HPDE6-E6E7 (cell line): ENCODE results near the gene OTOP1.
"Not testable (repeated sequence)": the region's sequence is repeated elsewhere in the genome, so short reads cannot be mapped to it uniquely, and the experiment has no call there.

Source experiments
- DNase-seq: peaks from one replicate; pipeline ENCODE4 v3.0.0; 2011; ENCODE audit warnings: missing footprints; ENCODE audit errors: extremely low spot score

OTOP1 gene

DNA sequence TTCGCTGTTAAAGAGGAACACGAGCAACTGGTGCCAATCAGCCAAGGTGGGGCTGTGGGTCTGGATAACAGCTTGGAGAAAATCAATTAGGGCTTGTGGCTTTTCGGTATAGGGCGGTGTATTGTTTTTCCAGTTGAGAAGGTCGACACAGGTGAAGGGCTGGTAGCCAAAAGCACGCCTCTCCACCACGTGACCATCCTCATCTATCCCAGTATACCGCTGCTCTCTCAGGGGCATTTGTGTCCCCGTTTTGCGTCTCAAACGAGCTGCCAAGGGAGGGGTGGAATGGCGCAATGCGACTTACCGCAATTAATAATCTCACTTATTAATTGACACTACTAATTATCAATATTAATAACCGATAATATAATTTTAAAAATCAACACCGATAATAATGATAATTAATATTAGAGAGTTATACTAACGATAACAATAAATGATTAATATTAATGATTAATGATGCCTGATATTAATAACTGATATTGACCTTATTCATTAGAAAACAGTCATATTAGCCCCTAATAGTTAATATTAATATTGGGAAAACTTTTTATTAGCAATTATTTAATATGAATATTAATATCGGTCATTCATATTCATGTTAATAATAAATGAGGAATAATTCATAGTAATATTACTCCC is 62.1 kb downstream of the OTOP1 start:
- DNase-seq = not testable (repeated sequence)

DNA sequence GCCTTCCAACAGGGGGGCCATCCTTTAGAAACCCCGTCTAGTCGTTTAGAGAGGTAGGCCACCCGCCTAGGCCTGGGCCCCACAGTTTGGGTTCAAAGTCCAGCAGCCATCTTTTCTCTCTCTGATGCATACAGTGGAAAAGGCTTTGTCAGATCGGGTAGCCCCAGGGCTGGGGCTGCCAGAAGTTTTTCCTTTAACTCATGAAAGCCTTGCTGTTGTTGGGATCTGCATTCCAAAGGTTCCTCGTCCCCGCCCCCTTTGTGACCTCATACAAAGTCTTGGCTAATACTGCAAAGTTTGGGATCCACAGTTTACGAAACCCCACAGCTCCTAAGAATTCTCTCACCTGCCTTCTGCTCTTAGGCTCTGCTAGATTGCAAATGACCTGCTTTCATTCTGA is 64.5 kb downstream of the OTOP1 start:
- DNase-seq = not testable (repeated sequence)

DNA sequence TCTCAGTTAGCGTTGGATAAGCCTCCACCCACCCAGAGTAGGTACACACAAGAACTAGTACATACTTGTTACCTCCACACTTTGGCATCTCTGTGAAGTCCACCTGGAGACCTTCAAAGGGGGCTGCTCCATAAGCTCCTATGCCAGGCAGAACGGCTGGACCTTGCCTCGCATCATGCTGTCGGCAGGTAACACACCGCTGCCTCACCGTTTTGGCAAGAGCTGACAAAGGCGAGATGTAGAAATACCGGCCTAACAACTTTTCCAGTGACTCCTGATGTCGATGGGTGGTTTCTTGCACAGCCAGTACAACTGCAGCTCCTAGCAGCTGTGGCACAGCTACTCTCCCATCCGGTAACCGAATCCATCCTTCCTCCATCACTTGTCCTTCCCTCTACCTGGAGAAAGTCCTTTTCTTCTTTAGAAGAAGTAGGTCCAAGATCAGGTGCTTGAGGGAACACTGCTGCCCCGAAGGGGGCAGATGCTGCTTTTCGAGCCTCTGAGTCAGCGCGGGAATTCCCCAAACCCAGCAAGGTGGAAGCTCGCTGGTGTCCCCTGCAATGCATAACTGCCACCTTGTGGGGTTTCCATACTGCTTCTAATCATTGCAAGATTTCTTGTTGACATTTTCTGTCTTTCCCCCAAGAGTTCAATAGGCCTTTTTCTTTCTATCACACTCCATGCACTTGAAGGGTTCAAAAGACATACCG is 65.6 kb downstream of the OTOP1 start:
- not testable (repeated sequence) for DNase-seq

GRCh38 chr4:4145622-4146021 is 81.1 kb downstream of the OTOP1 start:
- not testable (repeated sequence) for DNase-seq

DNA sequence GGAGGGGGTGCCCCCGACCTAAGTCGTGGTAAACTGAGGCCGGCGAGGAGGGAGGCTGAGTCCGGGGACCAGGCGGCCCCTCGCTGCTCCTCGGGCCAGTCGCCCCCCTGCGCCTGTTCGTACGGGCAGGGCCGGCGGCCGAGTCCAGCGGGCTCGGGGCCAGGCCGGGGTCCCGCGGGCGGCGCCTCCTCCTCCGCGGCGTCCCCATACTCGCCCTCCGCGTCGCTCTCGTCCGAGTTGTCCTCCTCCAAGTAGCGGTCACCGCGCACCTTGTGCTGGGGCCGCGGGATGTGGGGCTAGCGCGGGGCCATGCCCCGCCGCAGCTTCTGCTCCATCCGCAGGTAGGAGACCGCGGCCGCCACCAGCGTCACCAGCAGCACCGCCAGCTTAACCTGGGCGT is 83.4 kb downstream of the OTOP1 start:
- not testable (repeated sequence) for DNase-seq

- not testable (repeated sequence) for DNase-seq
These were observed 84.0 kb downstream of the OTOP1 start for GRCh38 chr4:4142679-4143078.

GRCh38 chr4:4141186-4141585 is 85.5 kb downstream of the OTOP1 start:
- DNase-seq = not testable (repeated sequence)
